ENCODE data around the gene ODR4.

DNA sequence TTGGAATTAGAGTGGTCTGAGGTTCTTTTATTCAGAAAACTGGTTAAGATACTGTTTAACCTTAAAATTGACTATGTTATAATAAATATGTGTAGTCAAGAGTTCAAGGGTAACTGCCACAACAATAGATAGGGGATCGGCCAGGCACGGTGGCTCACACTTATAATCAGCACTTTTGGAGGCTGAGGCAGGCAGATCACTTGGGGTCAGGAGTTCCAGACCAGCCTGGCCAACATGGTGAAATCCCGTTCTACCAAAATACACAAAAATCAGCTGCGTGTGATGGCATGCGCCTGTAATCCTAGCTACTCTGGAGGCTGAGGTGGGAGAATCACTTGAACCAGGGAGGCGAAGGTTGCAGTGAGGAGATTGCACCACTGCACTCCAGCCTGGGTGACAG lies 45.8 kb downstream of the ODR4 start:
- TF ChIP-seq, protein P1, sequence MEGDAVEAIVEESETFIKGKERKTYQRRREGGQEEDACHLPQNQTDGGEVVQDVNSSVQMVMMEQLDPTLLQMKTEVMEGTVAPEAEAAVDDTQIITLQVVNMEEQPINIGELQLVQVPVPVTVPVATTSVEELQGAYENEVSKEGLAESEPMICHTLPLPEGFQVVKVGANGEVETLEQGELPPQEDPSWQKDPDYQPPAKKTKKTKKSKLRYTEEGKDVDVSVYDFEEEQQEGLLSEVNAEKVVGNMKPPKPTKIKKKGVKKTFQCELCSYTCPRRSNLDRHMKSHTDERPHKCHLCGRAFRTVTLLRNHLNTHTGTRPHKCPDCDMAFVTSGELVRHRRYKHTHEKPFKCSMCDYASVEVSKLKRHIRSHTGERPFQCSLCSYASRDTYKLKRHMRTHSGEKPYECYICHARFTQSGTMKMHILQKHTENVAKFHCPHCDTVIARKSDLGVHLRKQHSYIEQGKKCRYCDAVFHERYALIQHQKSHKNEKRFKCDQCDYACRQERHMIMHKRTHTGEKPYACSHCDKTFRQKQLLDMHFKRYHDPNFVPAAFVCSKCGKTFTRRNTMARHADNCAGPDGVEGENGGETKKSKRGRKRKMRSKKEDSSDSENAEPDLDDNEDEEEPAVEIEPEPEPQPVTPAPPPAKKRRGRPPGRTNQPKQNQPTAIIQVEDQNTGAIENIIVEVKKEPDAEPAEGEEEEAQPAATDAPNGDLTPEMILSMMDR (IDR thresholded peaks at IDR 0.05; ENCODE audit: poor library complexity): no peak
- no peak for TF ChIP-seq EZH2 (IDR thresholded peaks at IDR 0.05; ENCODE audit: borderline replicate concordance)
